ENCODE data around the gene KIAA1958.

The KIAA1958 gene

DNA sequence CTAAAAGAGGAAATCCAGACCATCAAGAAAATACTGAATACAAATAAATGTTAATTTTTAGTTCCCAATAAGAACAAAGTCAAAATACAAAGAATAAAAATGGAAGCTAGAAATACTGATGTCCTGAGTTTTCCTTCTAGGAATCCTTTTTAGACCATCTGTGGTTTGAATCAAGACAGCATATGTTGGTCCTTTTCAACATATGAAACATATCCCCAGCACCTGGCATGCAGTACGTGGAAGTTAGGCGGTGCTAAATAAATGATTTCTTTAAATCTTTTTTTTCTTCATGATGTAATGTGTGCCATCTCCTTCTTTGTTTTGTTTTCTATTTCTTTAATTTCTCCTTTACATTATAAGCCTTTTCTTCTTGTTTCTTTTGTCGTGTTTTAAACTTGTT is 34.0 kb downstream of the KIAA1958 start:
- Histone ChIP-seq H3K4me3 (replicated peaks; ENCODE audit: low read depth, low read length) (no peak overlapping the region), H3K36me3 (ENCODE audit: control insufficient read depth, insufficient read depth, low read length) (no peaks in the 10 kb centered on the region), H3K27me3 (replicated peaks; ENCODE audit: control insufficient read depth, insufficient read depth, low read length) (no peaks in the 10 kb centered on the region)
- no peak for DNase-seq (ENCODE audit: extremely low read depth, insufficient read length)
- TF ChIP-seq, protein P1, sequence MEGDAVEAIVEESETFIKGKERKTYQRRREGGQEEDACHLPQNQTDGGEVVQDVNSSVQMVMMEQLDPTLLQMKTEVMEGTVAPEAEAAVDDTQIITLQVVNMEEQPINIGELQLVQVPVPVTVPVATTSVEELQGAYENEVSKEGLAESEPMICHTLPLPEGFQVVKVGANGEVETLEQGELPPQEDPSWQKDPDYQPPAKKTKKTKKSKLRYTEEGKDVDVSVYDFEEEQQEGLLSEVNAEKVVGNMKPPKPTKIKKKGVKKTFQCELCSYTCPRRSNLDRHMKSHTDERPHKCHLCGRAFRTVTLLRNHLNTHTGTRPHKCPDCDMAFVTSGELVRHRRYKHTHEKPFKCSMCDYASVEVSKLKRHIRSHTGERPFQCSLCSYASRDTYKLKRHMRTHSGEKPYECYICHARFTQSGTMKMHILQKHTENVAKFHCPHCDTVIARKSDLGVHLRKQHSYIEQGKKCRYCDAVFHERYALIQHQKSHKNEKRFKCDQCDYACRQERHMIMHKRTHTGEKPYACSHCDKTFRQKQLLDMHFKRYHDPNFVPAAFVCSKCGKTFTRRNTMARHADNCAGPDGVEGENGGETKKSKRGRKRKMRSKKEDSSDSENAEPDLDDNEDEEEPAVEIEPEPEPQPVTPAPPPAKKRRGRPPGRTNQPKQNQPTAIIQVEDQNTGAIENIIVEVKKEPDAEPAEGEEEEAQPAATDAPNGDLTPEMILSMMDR (IDR thresholded peaks at IDR 0.05; ENCODE audit: insufficient read depth, low read length, poor library complexity, severe bottlenecking), result no peak

GRCh38 chr9:112526973-112527372 is 40.3 kb downstream of the KIAA1958 start:
- TF ChIP-seq, protein P1 (IDR thresholded peaks at IDR 0.05; ENCODE audit: insufficient read depth, low read length, poor library complexity, severe bottlenecking), result no peak
- no peaks in the 10 kb centered on the region for H3K27me3 ChIP-seq (replicated peaks; ENCODE audit: control insufficient read depth, insufficient read depth, low read length)
- no peak for DNase-seq (ENCODE audit: extremely low read depth, insufficient read length)

DNA sequence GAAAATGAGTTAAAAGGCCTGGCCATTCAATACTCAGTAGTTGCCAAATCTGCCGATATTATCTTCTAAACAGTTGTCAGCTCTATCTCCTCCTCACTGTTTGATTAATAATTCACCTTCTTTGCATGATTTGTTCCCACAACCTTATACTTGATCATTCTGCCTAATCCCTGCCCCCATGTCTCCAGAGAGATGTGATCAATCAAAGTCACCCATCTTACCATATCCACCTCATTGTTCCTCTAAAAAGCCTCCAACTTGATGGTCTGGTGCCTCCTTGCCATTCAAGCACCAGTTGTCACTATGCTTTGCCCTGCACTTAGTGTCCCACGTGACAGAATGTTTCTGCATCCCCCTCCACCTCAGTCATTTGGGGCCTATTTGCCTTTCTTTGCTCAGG is 41.3 kb downstream of the KIAA1958 start:
- TF ChIP-seq, protein P1 (IDR thresholded peaks at IDR 0.05; ENCODE audit: insufficient read depth, low read length, poor library complexity, severe bottlenecking), result no peak
- no peak overlapping the region for H3K4me3 ChIP-seq (replicated peaks; ENCODE audit: low read depth, low read length)
- H3K36me3 ChIP-seq (ENCODE audit: control insufficient read depth, insufficient read depth, low read length), result no peaks in the 10 kb centered on the region
- no peaks in the 10 kb centered on the region for H3K27me3 ChIP-seq (replicated peaks; ENCODE audit: control insufficient read depth, insufficient read depth, low read length)
- DNase-seq (ENCODE audit: extremely low read depth, insufficient read length), result no peak

More at GRCh38 chr9:112526973-112527372, 40.3 kb downstream of the KIAA1958 start:
- no peak overlapping the region for H3K4me3 ChIP-seq (replicated peaks; ENCODE audit: low read depth, low read length)
- H3K36me3 ChIP-seq (ENCODE audit: control insufficient read depth, insufficient read depth, low read length), result no peaks in the 10 kb centered on the region

DNA sequence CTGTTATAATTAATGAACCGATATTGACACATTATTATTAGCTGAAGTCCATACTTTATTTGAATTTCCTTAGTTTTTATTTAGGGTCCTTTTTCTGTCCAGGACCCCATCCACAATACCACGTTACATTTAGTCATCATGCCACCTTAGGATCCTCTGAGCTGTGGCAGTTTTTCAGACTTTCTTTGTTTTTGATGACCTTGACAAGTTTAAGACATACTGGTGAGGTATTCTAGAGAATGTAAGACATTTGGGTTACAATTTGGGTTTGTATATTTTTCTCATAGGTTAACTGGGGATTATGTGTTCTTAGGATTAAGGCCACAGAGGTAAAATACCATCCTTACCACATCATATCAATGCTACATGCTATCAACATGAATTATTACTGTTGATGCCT is 42.7 kb downstream of the KIAA1958 start:
- no peak for DNase-seq (ENCODE audit: extremely low read depth, insufficient read length)
- TF ChIP-seq, protein P1 (IDR thresholded peaks at IDR 0.05; ENCODE audit: insufficient read depth, low read length, poor library complexity, severe bottlenecking), result no peak
- H3K36me3 ChIP-seq (ENCODE audit: control insufficient read depth, insufficient read depth, low read length), result no peaks in the 10 kb centered on the region
- H3K4me3 ChIP-seq (replicated peaks; ENCODE audit: low read depth, low read length), result no peak overlapping the region
- H3K27me3 ChIP-seq (replicated peaks; ENCODE audit: control insufficient read depth, insufficient read depth, low read length), result no peaks in the 10 kb centered on the region

GRCh38 chr9:112530751-112531205 is 44.2 kb downstream of the KIAA1958 start:
- H3K36me3 ChIP-seq (ENCODE audit: control insufficient read depth, insufficient read depth, low read length), result no peaks in the 10 kb centered on the region
- H3K27me3 ChIP-seq (replicated peaks; ENCODE audit: control insufficient read depth, insufficient read depth, low read length), result no peaks in the 10 kb centered on the region
- TF ChIP-seq, protein P1 (IDR thresholded peaks at IDR 0.05; ENCODE audit: insufficient read depth, low read length, poor library complexity, severe bottlenecking), result no peak
- no peak overlapping the region for H3K4me3 ChIP-seq (replicated peaks; ENCODE audit: low read depth, low read length)
- DNase-seq (ENCODE audit: extremely low read depth, insufficient read length), result no peak

GRCh38 chr9:112531666-112532282 is 45.1 kb downstream of the KIAA1958 start:
- DNase-seq (ENCODE audit: extremely low read depth, insufficient read length), result no peak
- no peak overlapping the region for H3K4me3 ChIP-seq (replicated peaks; ENCODE audit: low read depth, low read length)
- H3K27me3 ChIP-seq (replicated peaks; ENCODE audit: control insufficient read depth, insufficient read depth, low read length), result no peaks in the 10 kb centered on the region
- no peaks in the 10 kb centered on the region for H3K36me3 ChIP-seq (ENCODE audit: control insufficient read depth, insufficient read depth, low read length)
- TF ChIP-seq, protein P1 (IDR thresholded peaks at IDR 0.05; ENCODE audit: insufficient read depth, low read length, poor library complexity, severe bottlenecking), result no peak

All from GM06990 (cell line).